GM19193 (cell line): ENCODE measurements around the gene NAV1.

Source experiments
- POLR2A ChIP-seq: IDR thresholded peaks from 4 replicates; pipeline ENCODE4 v1.6.1; 2011; ENCODE audit not compliant: insufficient read depth, insufficient read length; ENCODE audit errors: extremely low read depth

The NAV1 gene

DNA sequence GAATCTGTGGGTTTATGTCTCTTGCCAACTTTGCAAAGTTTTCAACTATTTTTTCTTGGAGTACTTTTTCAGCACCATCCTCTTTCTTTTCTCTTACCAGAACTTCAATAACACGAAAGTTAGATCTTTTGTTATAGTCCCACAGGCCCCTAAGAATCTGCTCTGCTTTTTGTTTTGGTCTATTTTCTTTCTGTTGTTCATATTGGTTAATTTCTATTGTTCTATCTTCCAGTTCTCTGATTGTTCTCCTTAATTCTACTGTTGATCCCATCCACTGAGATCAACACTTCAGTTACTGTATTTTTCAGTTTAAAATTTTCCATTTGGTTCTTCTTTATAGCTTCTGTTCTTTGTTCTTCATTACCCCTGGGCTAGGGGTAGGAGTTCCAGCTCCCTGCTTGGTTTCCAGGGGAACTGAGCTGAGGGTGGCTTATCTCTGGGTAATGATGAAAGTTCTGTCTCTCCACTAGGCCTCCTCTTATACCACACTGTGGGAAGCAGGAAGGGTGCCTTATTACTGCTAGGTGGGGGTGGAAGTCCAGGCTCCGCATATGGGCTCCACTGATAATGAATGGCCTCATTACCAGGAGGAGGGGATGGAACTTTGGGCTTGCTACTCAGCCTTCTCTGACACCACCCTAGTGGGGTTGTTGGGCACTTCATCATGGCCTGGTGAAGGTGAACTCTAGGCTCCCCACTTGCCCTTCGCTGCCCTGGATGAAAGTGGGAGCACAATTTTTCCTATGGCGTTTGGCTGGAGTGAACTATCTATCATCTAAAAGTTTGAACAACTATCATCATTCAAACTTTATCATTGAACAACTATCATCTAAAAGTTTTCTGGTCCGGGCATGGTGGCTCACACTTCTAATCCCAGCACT, 39.3 kb downstream of the NAV1 start:
- TF ChIP-seq POLR2A = no peak

DNA sequence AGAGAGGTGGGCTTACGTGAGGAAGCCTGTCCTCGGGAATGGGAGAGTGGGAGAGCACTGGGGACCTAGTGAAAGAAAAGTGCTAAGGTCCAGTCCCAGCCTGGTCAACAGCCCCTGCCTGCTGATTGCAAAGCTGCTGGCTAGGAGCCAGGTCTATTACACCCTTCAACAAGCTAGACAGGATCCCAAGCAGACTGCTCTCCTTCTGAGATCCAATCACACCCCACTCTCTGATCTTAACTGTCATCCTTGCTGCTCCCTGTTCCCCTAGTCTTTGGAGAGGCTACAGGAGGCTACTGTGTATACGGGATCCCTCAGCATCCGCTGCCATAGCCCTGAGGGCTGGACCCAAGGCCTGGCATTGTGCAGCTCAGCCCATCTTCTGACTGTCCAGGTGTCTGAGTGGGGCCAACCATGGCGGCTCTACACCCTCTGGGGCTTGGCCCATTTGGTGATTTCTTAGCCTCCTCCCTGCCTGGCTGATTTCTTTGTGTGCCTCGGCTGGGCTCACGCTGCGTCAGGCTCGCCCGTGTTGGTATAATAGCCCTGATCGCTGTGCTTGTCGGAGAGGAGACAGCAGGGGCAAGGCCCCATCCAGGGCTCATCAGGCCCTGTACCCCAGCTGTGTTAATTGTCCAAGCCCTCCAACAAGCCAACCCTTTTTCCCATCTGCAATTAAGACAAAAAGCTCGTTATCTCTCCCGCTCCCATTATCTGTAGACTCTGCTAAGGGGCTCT, 43.9 kb downstream of the NAV1 start:
- TF ChIP-seq POLR2A = no peak

DNA sequence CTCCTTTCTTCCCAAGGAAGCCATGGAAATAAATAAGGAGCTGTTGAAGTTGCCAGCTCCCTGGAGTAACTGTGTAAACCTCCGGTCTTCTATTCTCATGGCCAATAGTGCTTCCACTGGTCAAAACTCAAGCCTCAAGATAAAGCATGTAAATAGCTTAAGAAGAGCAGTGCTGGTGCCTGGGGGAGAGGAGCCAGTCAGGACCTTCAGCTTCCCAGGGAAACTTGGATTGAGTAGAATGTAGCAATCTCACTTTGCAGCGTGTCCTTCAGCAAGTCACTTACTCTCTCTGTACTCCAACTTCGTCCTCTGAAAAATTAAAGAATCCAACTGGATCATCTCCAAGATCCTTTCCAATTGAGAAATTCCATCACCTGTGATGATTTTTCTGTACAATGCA, 44.7 kb downstream of the NAV1 start:
- TF ChIP-seq POLR2A = no peak

GRCh38 chr1:201584471-201585092, 45.7 kb downstream of the NAV1 start:
- TF ChIP-seq POLR2A = no peak

GRCh38 chr1:201585093-201585483, 46.2 kb downstream of the NAV1 start:
- TF ChIP-seq POLR2A = no peak

DNA sequence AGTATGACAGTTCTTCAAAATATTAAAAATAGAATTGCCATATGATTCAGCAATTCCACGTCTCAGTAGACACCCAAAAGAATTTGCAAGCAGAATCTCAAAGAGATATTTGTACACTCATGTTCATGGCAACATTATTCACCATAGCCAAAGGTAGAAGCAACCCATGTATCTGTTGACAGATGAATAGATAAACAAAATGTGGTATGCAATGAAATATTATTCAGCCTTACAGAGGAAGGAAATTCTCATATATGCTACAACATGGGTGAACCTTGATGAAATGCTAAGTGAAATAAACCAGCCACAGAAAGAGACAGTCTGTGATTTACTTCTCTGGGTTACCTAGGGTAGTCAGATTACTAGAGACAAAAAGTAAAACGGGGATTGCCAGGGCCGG, 47.0 kb downstream of the NAV1 start:
- no peak for TF ChIP-seq POLR2A

DNA sequence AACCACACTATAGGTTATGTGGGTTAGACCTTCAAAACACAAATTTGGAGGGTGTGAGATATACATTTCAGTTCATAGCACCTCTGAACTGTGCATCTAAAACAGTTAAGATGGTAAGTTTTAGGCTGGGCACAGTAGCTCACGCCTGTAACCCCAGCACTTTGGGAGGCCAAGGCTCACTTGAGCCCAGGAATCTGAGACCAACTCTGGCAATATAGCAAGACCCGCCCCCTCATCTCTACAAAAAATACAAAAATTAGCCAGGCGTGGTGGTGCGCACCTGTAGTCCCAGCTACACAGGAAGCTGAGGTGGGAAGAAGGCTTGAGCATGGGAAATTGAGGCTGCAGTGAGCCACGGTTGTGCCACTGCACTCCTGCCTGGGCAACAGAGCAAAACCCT, 47.9 kb downstream of the NAV1 start:
- TF ChIP-seq POLR2A = no peak

- TF ChIP-seq POLR2A = no peak
Measured at GRCh38 chr1:201587729-201588128, 48.8 kb downstream of the NAV1 start.
